ENCODE results near the gene ECHS1. TPM values are rescaled to one million over a fixed set of nuclear protein-coding genes. Genes with fewer than 3 reads are reported as not detected.

Gene ECHS1
- total RNA-seq, 4 donors from 2014 or later = 96.7 to 123 (median 106) TPM

DNA sequence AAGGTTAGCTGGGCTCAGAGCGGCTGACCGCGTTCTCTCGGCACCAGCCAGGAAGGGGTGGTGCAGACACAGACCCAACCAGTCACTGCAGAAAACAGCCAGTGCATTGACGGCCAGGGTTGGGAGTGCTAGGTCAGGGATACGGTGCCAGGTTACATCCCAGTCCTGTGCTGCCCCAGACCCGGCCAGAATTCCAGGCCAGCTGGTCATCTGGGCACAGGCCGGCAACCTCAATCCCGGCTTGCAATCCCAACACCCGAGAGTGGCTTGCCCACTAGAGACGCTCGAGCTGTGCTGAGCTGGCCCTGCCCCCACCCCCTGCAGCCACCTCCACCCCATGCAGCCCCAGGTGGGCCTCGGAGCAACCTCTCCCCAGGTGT lies 22.2 kb downstream of the ECHS1 start:
- Histone ChIP-seq H3K36me3 (no peaks in the 10 kb centered on the region), H3K9me3 (no peaks in the 10 kb centered on the region), H3K27me3 (peaks cover 4 to 29% (median 14%) of the 10 kb centered on the region in 3 donors), H3K4me3 (no peak overlapping the region), H3K27ac (no peak overlapping the region), H3K4me1 (no peaks in the 10 kb centered on the region)
- intact Hi-C loops (cut with DNase I; ENCODE audit: low total_unique reads) = no loop called here
- TF ChIP-seq, protein P1, sequence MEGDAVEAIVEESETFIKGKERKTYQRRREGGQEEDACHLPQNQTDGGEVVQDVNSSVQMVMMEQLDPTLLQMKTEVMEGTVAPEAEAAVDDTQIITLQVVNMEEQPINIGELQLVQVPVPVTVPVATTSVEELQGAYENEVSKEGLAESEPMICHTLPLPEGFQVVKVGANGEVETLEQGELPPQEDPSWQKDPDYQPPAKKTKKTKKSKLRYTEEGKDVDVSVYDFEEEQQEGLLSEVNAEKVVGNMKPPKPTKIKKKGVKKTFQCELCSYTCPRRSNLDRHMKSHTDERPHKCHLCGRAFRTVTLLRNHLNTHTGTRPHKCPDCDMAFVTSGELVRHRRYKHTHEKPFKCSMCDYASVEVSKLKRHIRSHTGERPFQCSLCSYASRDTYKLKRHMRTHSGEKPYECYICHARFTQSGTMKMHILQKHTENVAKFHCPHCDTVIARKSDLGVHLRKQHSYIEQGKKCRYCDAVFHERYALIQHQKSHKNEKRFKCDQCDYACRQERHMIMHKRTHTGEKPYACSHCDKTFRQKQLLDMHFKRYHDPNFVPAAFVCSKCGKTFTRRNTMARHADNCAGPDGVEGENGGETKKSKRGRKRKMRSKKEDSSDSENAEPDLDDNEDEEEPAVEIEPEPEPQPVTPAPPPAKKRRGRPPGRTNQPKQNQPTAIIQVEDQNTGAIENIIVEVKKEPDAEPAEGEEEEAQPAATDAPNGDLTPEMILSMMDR (IDR thresholded peaks at IDR 0.05 in 4 of 5, conservative IDR thresholded peaks at IDR 0.05 in 1 of 5) = no peak
- TF ChIP-seq POLR2A (IDR thresholded peaks at IDR 0.05) = no peak
- in situ Hi-C loops (cut with MboI; ENCODE audit: low sequenced_read_pairs in 4 of 4) = no loop called here
- no peak for ATAC-seq
- no peak for DNase-seq

DNA sequence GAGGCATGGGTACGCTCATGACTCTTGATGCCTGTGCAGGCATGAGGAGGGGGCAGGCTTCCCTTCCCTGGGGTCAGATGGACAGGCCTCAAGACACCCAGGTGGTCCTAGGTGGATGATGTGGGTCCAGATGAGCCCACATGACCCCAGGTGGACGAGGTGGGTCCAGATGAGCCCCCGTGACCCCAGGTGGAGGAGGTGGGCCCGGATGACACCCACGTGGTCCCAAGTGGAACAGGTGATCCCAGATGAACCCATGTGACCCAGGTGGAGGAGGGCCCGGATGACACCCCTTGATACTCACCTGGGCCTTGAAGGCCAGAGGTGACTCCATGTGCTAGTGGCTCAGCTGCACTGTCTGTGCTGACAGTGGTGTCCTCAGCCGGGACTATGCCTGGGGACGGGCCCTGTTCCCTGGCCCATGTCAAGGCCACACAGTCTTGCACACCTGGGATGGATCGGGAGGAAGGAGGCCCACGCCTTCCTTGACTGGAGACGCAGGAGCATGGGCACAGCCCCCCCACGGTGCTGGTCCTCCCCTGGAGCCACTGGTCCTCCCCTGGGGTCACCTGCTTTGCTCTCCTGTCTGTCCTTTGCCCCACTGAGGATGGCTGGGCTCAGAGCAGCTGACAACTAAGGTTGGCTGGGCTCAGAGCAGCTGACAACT lies 22.7 kb downstream of the ECHS1 start:
- Histone ChIP-seq H3K9me3 (no peaks in the 10 kb centered on the region), H3K36me3 (no peaks in the 10 kb centered on the region), H3K27ac (no peak overlapping the region), H3K4me1 (no peaks in the 10 kb centered on the region), H3K4me3 (no peak overlapping the region), H3K27me3 (peaks cover 4 to 26% (median 14%) of the 10 kb centered on the region in 3 donors)
- in situ Hi-C loops (cut with MboI; ENCODE audit: low sequenced_read_pairs in 4 of 4) (no loop called here), intact Hi-C loops (cut with DNase I; ENCODE audit: low total_unique reads) (no loop called here)
- no peak for ATAC-seq
- TF ChIP-seq, protein P1 (IDR thresholded peaks at IDR 0.05 in 4 of 5, conservative IDR thresholded peaks at IDR 0.05 in 1 of 5) = no peak
- TF ChIP-seq POLR2A (IDR thresholded peaks at IDR 0.05) = no peak
- no peak for DNase-seq

DNA sequence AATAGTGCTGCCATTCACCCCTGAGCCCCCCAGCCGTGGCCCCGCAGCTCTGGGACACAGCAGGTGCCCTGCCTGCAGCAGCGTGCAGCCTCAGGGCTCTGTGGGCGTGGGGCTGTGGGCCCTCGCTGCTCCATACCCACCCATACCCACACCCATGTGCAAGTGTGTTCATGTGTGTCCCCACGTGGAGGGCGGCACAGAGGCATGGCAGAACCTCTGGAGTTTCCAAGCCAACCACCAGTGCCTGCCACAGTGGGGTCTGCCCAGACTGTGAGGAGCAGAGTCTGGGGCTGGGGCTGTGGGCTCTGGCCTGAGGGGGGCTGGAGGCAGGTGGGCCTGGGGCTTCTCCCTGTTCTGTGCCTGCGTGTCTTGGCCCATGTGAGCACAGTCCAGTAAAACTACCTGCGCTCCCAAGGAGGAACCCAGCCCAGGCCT lies 23.6 kb downstream of the ECHS1 start:
- ATAC-seq (no peak), DNase-seq (no peak)
- in situ Hi-C loops (cut with MboI; ENCODE audit: low sequenced_read_pairs in 4 of 4) (no loop called here), intact Hi-C loops (cut with DNase I; ENCODE audit: low total_unique reads) (no loop called here)
- no peaks in the 10 kb centered on the region for H3K4me1 ChIP-seq
- H3K36me3 ChIP-seq = no peaks in the 10 kb centered on the region
- no peaks in the 10 kb centered on the region for H3K9me3 ChIP-seq
- TF ChIP-seq, protein P1 (IDR thresholded peaks at IDR 0.05 in 4 of 5, conservative IDR thresholded peaks at IDR 0.05 in 1 of 5) = no peak
- no peak for TF ChIP-seq POLR2A (IDR thresholded peaks at IDR 0.05)
- no peak overlapping the region for H3K4me3 ChIP-seq
- no peak overlapping the region for H3K27ac ChIP-seq
- H3K27me3 ChIP-seq = peaks cover 7 to 22% (median 15%) of the 10 kb centered on the region in 3 donors

DNA sequence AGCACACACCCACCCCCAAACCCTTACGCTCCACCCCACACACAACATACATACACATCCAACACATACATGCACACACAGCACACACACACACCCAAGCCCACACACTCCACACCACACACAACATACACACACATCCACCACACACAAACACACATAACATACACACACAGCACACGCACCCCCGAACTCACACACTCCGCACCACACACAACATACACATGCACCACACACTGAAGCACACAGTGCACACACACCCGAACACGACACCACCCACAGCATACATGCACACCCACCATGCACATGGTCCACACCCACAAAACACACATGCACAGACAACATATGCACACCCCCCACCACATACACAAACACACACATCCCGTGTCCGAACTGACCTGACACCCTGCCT lies 24.0 kb downstream of the ECHS1 start:
- TF ChIP-seq, protein P1 (IDR thresholded peaks at IDR 0.05 in 4 of 5, conservative IDR thresholded peaks at IDR 0.05 in 1 of 5) = no peak
- TF ChIP-seq POLR2A (IDR thresholded peaks at IDR 0.05) = no peak
- Histone ChIP-seq H3K36me3 (no peaks in the 10 kb centered on the region), H3K27me3 (peaks cover 8 to 25% (median 19%) of the 10 kb centered on the region in 3 donors), H3K4me3 (no peak overlapping the region), H3K9me3 (no peaks in the 10 kb centered on the region), H3K27ac (no peak overlapping the region), H3K4me1 (no peaks in the 10 kb centered on the region)
- intact Hi-C loops (cut with DNase I; ENCODE audit: low total_unique reads) (no loop called here), in situ Hi-C loops (cut with MboI; ENCODE audit: low sequenced_read_pairs in 4 of 4) (no loop called here)
- ATAC-seq = no peak
- no peak for DNase-seq

Data from gastrocnemius medialis (tissue), 4 donors.